K562 (cell line): ENCODE measurements around the gene CSRNP2. TPM values are rescaled to one million over a fixed set of nuclear protein-coding genes. Genes with fewer than 3 reads are reported as not detected.

Experiments
- BRF1 ChIP-seq: IDR thresholded peaks from 3 replicates; pipeline ENCODE4 v1.6.1; 2011; ENCODE audit warnings: borderline replicate concordance, mild to moderate bottlenecking; ENCODE audit not compliant: insufficient read length; ENCODE audit errors: extremely low read depth
- ELK1 ChIP-seq: sonication (generic); formaldehyde crosslinking; IDR thresholded peaks from 2 replicates; pipeline ENCODE4 v1.8.1; 2022; ENCODE audit warnings: missing genetic modification reagents
- FIP1L1 ChIP-seq: fragments of 200-400 bp; formaldehyde crosslinking; IDR thresholded peaks from 2 replicates; pipeline ENCODE4 v1.6.1; 2018; ENCODE audit warnings: mild to moderate bottlenecking, low read depth, low read length; ENCODE audit not compliant: poor library complexity, severe bottlenecking
- GMEB1 ChIP-seq: fragments of 250-450 bp; sonication (Bioruptor Pico); IDR thresholded peaks from 2 replicates; pipeline ENCODE4 v1.4.0; 2020; ENCODE audit warnings: mild to moderate bottlenecking
- HMG20A ChIP-seq: fragments of 450-650 bp; formaldehyde crosslinking; conservative IDR thresholded peaks from 2 replicates; pipeline ENCODE4 v1.4.0; 2020; ENCODE audit warnings: mild to moderate bottlenecking, mixed read lengths
- HNRNPL ChIP-seq: fragments of 200-400 bp; formaldehyde crosslinking; IDR thresholded peaks from 2 replicates; pipeline ENCODE4 v1.6.1; 2017; ENCODE audit warnings: low read depth, mild to moderate bottlenecking, low read length
- IRF9 ChIP-seq: fragments of 450-650 bp; IDR thresholded peaks from 2 replicates; pipeline ENCODE4 v1.6.1; 2016; ENCODE audit warnings: missing biosample characterization, missing genetic modification characterization
- NR1H2 ChIP-seq: sonication (generic); formaldehyde crosslinking; IDR thresholded peaks from 2 replicates; pipeline ENCODE4 v1.4.0; 2020; ENCODE audit warnings: mild to moderate bottlenecking, missing genetic modification reagents
- RBM17 ChIP-seq: fragments of 200-400 bp; formaldehyde crosslinking; IDR thresholded peaks from 2 replicates; pipeline ENCODE4 v1.6.1; 2017; ENCODE audit warnings: low read depth, mild to moderate bottlenecking, low read length, borderline replicate concordance
- RFX1 ChIP-seq: fragments of 450-650 bp; IDR thresholded peaks from 2 replicates; pipeline ENCODE4 v1.6.1; 2016; ENCODE audit warnings: mild to moderate bottlenecking, moderate library complexity
- SNIP1 ChIP-seq: fragments of 450-650 bp; IDR thresholded peaks from 2 replicates; pipeline ENCODE4 v1.7.1; 2017; ENCODE audit warnings: low read depth, mild to moderate bottlenecking
- SP2 ChIP-seq: IDR thresholded peaks from 2 replicates; pipeline ENCODE4 v1.6.1; 2011; ENCODE audit warnings: mild to moderate bottlenecking, low read depth, low read length, moderate library complexity; ENCODE audit not compliant: poor library complexity, severe bottlenecking; ENCODE audit errors: extremely low read depth
- SRSF3 ChIP-seq: fragments of 200-400 bp; formaldehyde crosslinking; IDR thresholded peaks from 2 replicates; pipeline ENCODE4 v1.6.1; 2016; ENCODE audit warnings: mild to moderate bottlenecking, low read length, moderate library complexity; ENCODE audit not compliant: insufficient read depth
- TAL1 ChIP-seq: fragments of 450-650 bp; IDR thresholded peaks from 2 replicates; pipeline ENCODE4 v1.6.1; 2016; ENCODE audit warnings: mild to moderate bottlenecking
- TEAD1 ChIP-seq, 2 experiments: fragments of 450-650 bp in 1 of 2; sonication (generic) in 1 of 2; formaldehyde crosslinking; IDR thresholded peaks; 2 replicates each; pipeline versions ENCODE4 v1.4.0 to v1.8.0; 2020 to 2022; ENCODE audit warnings: mild to moderate bottlenecking in 2 of 2, missing genetic modification reagents in 1 of 2
- ZBTB43 ChIP-seq: sonication (generic); formaldehyde crosslinking; IDR thresholded peaks from 2 replicates; pipeline ENCODE4 v1.8.0; 2023; ENCODE audit warnings: mild to moderate bottlenecking, missing genetic modification reagents
- ZNF124 ChIP-seq: sonication (generic); formaldehyde crosslinking; IDR thresholded peaks from 2 replicates; pipeline ENCODE4 v1.8.1; 2022; ENCODE audit warnings: missing genetic modification reagents
- ZNF324 ChIP-seq: fragments of 250-450 bp; sonication (Bioruptor Pico); IDR thresholded peaks from 2 replicates; pipeline ENCODE4 v1.4.0; 2020; ENCODE audit warnings: mild to moderate bottlenecking
- ZNF79 ChIP-seq: fragments of 250-450 bp; sonication (Bioruptor Pico); IDR thresholded peaks from 2 replicates; pipeline ENCODE4 v1.4.0; 2020; ENCODE audit warnings: low read depth, mild to moderate bottlenecking, moderate library complexity
- polyA plus RNA-seq, 8 experiments: library from polyadenylated mRNA; depleted of rRNA in 4 of 8; stranded (reverse) in 5 of 8; unstranded in 3 of 8; fragments of >200 nt; fragmentation: Nextera tagmentation in 2 of 8; fragmentation: Illumina TruSeq in 1 of 8; extraction: Ambion mirVana in 2 of 8; extraction: Trizol in 1 of 8; gene quantifications; 2 replicates each; pipeline versions ENCODE4 v1.2.1 to v1.2.3, GENCODE V29; 2011 to 2014; ENCODE audit warnings: inconsistent platforms in 1 of 8, missing spikeins in 1 of 8
- total RNA-seq, 7 experiments: library from RNA; depleted of rRNA in 6 of 7; stranded (reverse); fragments of >200 nt in 6 of 7; fragmentation: Illumina TruSeq in 2 of 7; extraction: Trizol in 2 of 7; gene quantifications; 2 replicates each; pipeline versions ENCODE4 v1.2.1 to v1.2.3, GENCODE V29; 2011 to 2021; ENCODE audit warnings: low replicate concordance in 1 of 7
- TF ChIP-seq, protein P1 (sequence below): sonication (generic); IDR thresholded peaks from 2 replicates; pipeline ENCODE4 v1.6.1; 2016
- TF ChIP-seq, protein P2 (sequence below): fragments of 250-450 bp; sonication (Bioruptor Pico); IDR thresholded peaks from 2 replicates; pipeline ENCODE4 v1.4.0; 2020; ENCODE audit warnings: mild to moderate bottlenecking, moderate library complexity

The CSRNP2 gene
- total and polyA plus RNA-seq, 9 of the 15 experiments (the other 6 are each of a cell fraction or from before 2014, with no cell fraction given): 1.6 to 13.9 (median 5.9) TPM

- no peak for TF ChIP-seq BRF1
- TF ChIP-seq HNRNPL: no peak
- peak; percentile 92 for TF ChIP-seq TAL1
- TF ChIP-seq HMG20A: no peak
- no peak for TF ChIP-seq SP2
- TF ChIP-seq ZNF324 (CRISPR knock-in tag): no peak
- no peak for TF ChIP-seq NR1H2 (CRISPR knock-in tag)
- TF ChIP-seq RFX1: no peak
- TF ChIP-seq ZNF124 (CRISPR knock-in tag): no peak
- TF ChIP-seq IRF9 (tag): no peak
- TF ChIP-seq GMEB1: no peak
- TF ChIP-seq, protein P1, sequence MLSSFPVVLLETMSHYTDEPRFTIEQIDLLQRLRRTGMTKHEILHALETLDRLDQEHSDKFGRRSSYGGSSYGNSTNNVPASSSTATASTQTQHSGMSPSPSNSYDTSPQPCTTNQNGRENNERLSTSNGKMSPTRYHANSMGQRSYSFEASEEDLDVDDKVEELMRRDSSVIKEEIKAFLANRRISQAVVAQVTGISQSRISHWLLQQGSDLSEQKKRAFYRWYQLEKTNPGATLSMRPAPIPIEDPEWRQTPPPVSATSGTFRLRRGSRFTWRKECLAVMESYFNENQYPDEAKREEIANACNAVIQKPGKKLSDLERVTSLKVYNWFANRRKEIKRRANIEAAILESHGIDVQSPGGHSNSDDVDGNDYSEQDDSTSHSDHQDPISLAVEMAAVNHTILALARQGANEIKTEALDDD: peak; percentile 79
- TF ChIP-seq RBM17: no peak
- TF ChIP-seq TEAD1 (CRISPR knock-in tag; IDR thresholded peaks at IDR 0.05): 0 out of 4 replicates have a peak, but pooled peaks of 1 of the 2 experiments have one; percentile 52
- no peak for TF ChIP-seq SNIP1
- no peak for TF ChIP-seq ELK1 (CRISPR knock-in tag)
- TF ChIP-seq ZBTB43 (CRISPR knock-in tag): no peak
- TF ChIP-seq ZNF79 (CRISPR knock-in tag): no peak
- TF ChIP-seq, protein P2, sequence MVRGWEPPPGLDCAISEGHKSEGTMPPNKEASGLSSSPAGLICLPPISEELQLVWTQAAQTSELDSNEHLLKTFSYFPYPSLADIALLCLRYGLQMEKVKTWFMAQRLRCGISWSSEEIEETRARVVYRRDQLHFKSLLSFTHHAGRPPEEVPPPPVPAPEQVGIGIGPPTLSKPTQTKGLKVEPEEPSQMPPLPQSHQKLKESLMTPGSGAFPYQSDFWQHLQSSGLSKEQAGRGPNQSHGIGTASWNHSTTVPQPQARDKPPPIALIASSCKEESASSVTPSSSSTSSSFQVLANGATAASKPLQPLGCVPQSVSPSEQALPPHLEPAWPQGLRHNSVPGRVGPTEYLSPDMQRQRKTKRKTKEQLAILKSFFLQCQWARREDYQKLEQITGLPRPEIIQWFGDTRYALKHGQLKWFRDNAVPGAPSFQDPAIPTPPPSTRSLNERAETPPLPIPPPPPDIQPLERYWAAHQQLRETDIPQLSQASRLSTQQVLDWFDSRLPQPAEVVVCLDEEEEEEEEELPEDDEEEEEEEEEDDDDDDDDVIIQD (CRISPR knock-in tag): no peak
- no peak for TF ChIP-seq FIP1L1
- TF ChIP-seq SRSF3: no peak
Observed at GRCh38 chr12:51021694-51022093, 61.7 kb downstream of the CSRNP2 start (continued).
